ENCODE measurements around the gene CD9.

CD9 gene

GRCh38 chr12:6183689-6184428 is 16.3 kb upstream of the CD9 start:
- peak; percentile 40; the same call in 2 of the 3 replicates for ATAC-seq
- no peak for TF ChIP-seq TSHZ2 (CRISPR knock-in tag; IDR thresholded peaks at IDR 0.05)
- no peak for TF ChIP-seq RARB (CRISPR knock-in tag; IDR thresholded peaks at IDR 0.05)
- no peak for TF ChIP-seq OSR1 (CRISPR knock-in tag; IDR thresholded peaks at IDR 0.05)
- TF ChIP-seq ZFP3 (CRISPR knock-in tag; IDR thresholded peaks at IDR 0.05) = no peak
- TF ChIP-seq, protein P1, sequence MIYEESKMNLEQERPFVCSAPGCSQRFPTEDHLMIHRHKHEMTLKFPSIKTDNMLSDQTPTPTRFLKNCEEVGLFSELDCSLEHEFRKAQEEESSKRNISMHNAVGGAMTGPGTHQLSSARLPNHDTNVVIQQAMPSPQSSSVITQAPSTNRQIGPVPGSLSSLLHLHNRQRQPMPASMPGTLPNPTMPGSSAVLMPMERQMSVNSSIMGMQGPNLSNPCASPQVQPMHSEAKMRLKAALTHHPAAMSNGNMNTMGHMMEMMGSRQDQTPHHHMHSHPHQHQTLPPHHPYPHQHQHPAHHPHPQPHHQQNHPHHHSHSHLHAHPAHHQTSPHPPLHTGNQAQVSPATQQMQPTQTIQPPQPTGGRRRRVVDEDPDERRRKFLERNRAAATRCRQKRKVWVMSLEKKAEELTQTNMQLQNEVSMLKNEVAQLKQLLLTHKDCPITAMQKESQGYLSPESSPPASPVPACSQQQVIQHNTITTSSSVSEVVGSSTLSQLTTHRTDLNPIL (CRISPR knock-in tag; IDR thresholded peaks at IDR 0.05; ENCODE audit: low read depth) = no peak
- no peak for TF ChIP-seq TOX (CRISPR knock-in tag; IDR thresholded peaks at IDR 0.05; ENCODE audit: borderline replicate concordance)
- no peak for TF ChIP-seq TCF4 (CRISPR knock-in tag; IDR thresholded peaks at IDR 0.05; ENCODE audit: borderline replicate concordance)
- TF ChIP-seq CSDC2 (CRISPR knock-in tag; IDR thresholded peaks at IDR 0.05) = no peak
- TF ChIP-seq ZC3H10 (CRISPR knock-in tag; IDR thresholded peaks at IDR 0.05) = no peak
- no peak for TF ChIP-seq ZFP30 (CRISPR knock-in tag; IDR thresholded peaks at IDR 0.05)
- TF ChIP-seq ISL1 (CRISPR knock-in tag; IDR thresholded peaks at IDR 0.05) = no peak
- TF ChIP-seq ZNF8 (CRISPR knock-in tag; IDR thresholded peaks at IDR 0.05) = no peak

- TF ChIP-seq ZFP3 (CRISPR knock-in tag; IDR thresholded peaks at IDR 0.05) (peak; percentile 96), OSR1 (CRISPR knock-in tag; IDR thresholded peaks at IDR 0.05) (no peak)
- no peak for ATAC-seq
Measured at GRCh38 chr12:6185961-6186827, 14.0 kb upstream of the CD9 start.

- ATAC-seq = no peak
- TF ChIP-seq ESRRG (CRISPR knock-in tag; IDR thresholded peaks at IDR 0.05) (no peak), ZNF8 (CRISPR knock-in tag; IDR thresholded peaks at IDR 0.05) (no peak), OSR1 (CRISPR knock-in tag; IDR thresholded peaks at IDR 0.05) (no peak), ZNF70 (CRISPR knock-in tag; IDR thresholded peaks at IDR 0.05) (no peak), PATZ1 (CRISPR knock-in tag; IDR thresholded peaks at IDR 0.05; ENCODE audit: borderline replicate concordance) (no peak), ZC3H10 (CRISPR knock-in tag; IDR thresholded peaks at IDR 0.05) (no peak), SNAI2 (CRISPR knock-in tag; IDR thresholded peaks at IDR 0.05) (no peak), ISL1 (CRISPR knock-in tag; IDR thresholded peaks at IDR 0.05) (no peak), CSDC2 (CRISPR knock-in tag; IDR thresholded peaks at IDR 0.05) (no peak), TSHZ2 (CRISPR knock-in tag; IDR thresholded peaks at IDR 0.05) (no peak), TCF4 (CRISPR knock-in tag; IDR thresholded peaks at IDR 0.05; ENCODE audit: borderline replicate concordance) (no peak)
Measured at GRCh38 chr12:6187948-6188793, 12.0 kb upstream of the CD9 start.

Data from SK-N-SH treated with all-trans-retinoic acid at 6 μM for 48 hours (cell line).